Left ventricle myocardium superior (tissue), 1 donor: Measurements from ENCODE around the gene NUDT8. TPM values are rescaled to one million over a fixed set of nuclear protein-coding genes. Genes with fewer than 3 reads are reported as not detected.
"Not testable (repeated sequence)": the region's sequence is repeated elsewhere in the genome, so short reads cannot be mapped to it uniquely, and the experiment has no call there.

Experiments
- ATAC-seq: fragments of 200-7000 bp; cut with Tn5 transposase; one replicate; pipeline ENCODE4 v1.9.1; 2020; ENCODE audit warnings: mild to moderate bottlenecking, moderate library complexity
- DNase-seq: peaks from one replicate; pipeline ENCODE4 v3.0.0-alpha.2; 2020
- intact Hi-C: fragments of 100-400 bp; cut with micrococcal nuclease; formaldehyde crosslinking; loops from one replicate; pipeline ENCODE4 v1.11.0; 2022
- total RNA-seq: library from RNA; stranded (reverse); fragmentation: NEBNext Ultra II Directional; extraction: Animal tissue kit (Norgen Biotek cat#: 25700); gene quantifications from one replicate; pipeline ENCODE4 v1.2.1, GENCODE V29; 2021
- donor health status: DM: no; HTN: yes; CAD: no; lungs with severe emphysema.

NUDT8 gene
- total RNA-seq, 1 donor from 2014 or later: 106 TPM

- intact Hi-C loops: no loop called here
- no peak for ATAC-seq
- no peak for DNase-seq
Observed at GRCh38 chr11:67644472-67645418, 15.0 kb upstream of the NUDT8 start.

- intact Hi-C loops: no loop called here
- DNase-seq (no peak), ATAC-seq (no peak)
Observed at GRCh38 chr11:67644042-67644441, 14.3 kb upstream of the NUDT8 start.

GRCh38 chr11:67642173-67643120 is 12.7 kb upstream of the NUDT8 start:
- intact Hi-C loops: no loop called here
- no peak for ATAC-seq
- DNase-seq: no peak

GRCh38 chr11:67641338-67642172 is 11.8 kb upstream of the NUDT8 start:
- intact Hi-C loops: no loop called here
- no peak for ATAC-seq
- DNase-seq: no peak

- ATAC-seq (no peak), DNase-seq (no peak)
- intact Hi-C loops: no loop called here
Observed at GRCh38 chr11:67640758-67641337, 11.1 kb upstream of the NUDT8 start.

- peak; percentile 75 for ATAC-seq
- intact Hi-C loops: no loop called here
- DNase-seq: peak; percentile 72
Observed at GRCh38 chr11:67640021-67640757, 10.5 kb upstream of the NUDT8 start.

GRCh38 chr11:67639438-67639859 is 9.7 kb upstream of the NUDT8 start, which contains the start of gene TBX10:
TSS of gene TBX10 (minus strand) at chr11:67639763. CDS start at chr11:67639472, 291 bp downstream.
- intact Hi-C loops: no loop called here
- DNase-seq: no peak
- no peak for ATAC-seq

GRCh38 chr11:67638535-67639437 is 9.0 kb upstream of the NUDT8 start:
- intact Hi-C loops: no loop called here
- ATAC-seq: no peak

GRCh38 chr11:67637441-67637840 is 7.7 kb upstream of the NUDT8 start:
- DNase-seq, ATAC-seq, intact Hi-C loops: not testable (repeated sequence)

More at GRCh38 chr11:67638535-67639437, 9.0 kb upstream of the NUDT8 start:
- no peak for DNase-seq

GRCh38 chr11:67636962-67637361 is 7.2 kb upstream of the NUDT8 start:
- no peak for ATAC-seq
- no peak for DNase-seq
- intact Hi-C loops: no loop called here

GRCh38 chr11:67635231-67635521 is 5.4 kb upstream of the NUDT8 start:
- ATAC-seq (no peak), DNase-seq (no peak)
- intact Hi-C loops: no loop called here

GRCh38 chr11:67634366-67635230 is 4.9 kb upstream of the NUDT8 start:
- ATAC-seq (no peak), DNase-seq (no peak)
- intact Hi-C loops: no loop called here

- ATAC-seq (no peak), DNase-seq (peak; percentile 19)
- intact Hi-C loops: no loop called here
Observed at GRCh38 chr11:67633758-67634365, 4.1 kb upstream of the NUDT8 start.

GRCh38 chr11:67632982-67633755 is 3.4 kb upstream of the NUDT8 start:
- ATAC-seq: no peak
- intact Hi-C loops: no loop called here
- no peak for DNase-seq
